Stimulated activated CD8-positive, alpha-beta memory T cell treated with anti-CD3 and anti-CD28 coated beads, Interleukin-15, amount 100 ng/mL, for 48 hours (primary cell): ENCODE measurements around the gene DVL2.
"Not testable (repeated sequence)": the region's sequence is repeated elsewhere in the genome, so short reads cannot be mapped to it uniquely, and the experiment has no call there.

ENCODE experiments used
- DNase-seq, 2 donors: peaks; one replicate each; pipeline ENCODE4 v3.0.0-alpha.2; 2020; ENCODE audit warnings: low read depth in 2 of 2

DVL2 gene

GRCh38 chr17:7256766-7257456, 22.6 kb upstream of the DVL2 start:
- no peak for DNase-seq

GRCh38 chr17:7254511-7254910, 20.2 kb upstream of the DVL2 start:
- DNase-seq = no peak

DNA sequence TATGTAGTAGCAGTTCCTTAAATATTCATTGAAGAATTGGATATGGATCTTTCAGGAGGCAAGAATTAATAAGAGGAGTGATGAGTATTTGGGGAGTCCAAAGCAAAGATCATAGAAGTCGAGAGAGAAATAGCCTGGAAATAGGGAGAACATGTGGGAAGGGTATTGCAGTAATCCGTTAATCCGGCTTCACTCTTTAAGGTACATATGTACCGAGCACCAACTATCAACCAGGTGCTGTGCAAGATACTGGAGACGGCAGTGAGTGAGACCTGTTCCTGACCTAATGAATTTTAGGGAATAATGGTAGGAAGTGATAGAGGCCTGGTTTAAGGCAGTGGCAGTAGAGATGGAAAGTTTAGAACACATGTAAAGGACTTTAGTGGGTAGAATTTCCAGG, 18.8 kb upstream of the DVL2 start:
- DNase-seq = no peak

GRCh38 chr17:7252176-7253043, 18.1 kb upstream of the DVL2 start, which contains the start of gene ELP5:
ELP5 (plus strand) TSS chr17:7252215; CDS start chr17:7252551, 336 bp downstream.
- peak; percentile 86 to 88 for DNase-seq

DNA sequence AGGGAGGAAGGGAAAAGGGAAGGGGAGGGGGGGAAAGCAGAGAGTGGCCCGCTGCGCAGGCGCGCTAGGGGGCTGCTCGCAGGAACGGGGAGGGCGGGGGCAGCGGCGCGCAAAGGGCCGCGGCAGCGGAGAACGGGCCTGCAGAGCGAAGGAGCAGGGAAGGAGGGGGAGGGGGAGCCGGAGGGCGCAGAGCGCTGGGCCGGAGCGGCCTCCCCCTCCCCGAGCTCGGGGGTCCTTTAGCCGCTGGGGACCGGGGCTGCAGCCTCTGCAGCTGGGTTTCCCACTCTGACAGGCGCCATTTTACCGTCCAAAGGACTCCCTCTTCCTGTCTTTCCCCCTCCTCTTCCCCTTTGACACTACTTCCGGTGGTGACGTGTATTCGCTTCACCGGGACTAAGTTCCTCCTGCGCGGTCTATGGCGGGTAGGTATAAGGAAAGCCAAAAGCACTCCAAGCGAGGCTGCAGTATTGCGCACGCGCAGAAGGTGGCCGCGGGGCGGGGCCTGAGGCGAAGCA, 17.4 kb upstream of the DVL2 start, which contains the start of gene CTDNEP1:
TSS of gene CTDNEP1 (minus strand) at position 74 of the 515 bp plus-strand sequence. CDS start 438 bp downstream, outside the sequence.
- peak; percentile 95 to 98 for DNase-seq

DNA sequence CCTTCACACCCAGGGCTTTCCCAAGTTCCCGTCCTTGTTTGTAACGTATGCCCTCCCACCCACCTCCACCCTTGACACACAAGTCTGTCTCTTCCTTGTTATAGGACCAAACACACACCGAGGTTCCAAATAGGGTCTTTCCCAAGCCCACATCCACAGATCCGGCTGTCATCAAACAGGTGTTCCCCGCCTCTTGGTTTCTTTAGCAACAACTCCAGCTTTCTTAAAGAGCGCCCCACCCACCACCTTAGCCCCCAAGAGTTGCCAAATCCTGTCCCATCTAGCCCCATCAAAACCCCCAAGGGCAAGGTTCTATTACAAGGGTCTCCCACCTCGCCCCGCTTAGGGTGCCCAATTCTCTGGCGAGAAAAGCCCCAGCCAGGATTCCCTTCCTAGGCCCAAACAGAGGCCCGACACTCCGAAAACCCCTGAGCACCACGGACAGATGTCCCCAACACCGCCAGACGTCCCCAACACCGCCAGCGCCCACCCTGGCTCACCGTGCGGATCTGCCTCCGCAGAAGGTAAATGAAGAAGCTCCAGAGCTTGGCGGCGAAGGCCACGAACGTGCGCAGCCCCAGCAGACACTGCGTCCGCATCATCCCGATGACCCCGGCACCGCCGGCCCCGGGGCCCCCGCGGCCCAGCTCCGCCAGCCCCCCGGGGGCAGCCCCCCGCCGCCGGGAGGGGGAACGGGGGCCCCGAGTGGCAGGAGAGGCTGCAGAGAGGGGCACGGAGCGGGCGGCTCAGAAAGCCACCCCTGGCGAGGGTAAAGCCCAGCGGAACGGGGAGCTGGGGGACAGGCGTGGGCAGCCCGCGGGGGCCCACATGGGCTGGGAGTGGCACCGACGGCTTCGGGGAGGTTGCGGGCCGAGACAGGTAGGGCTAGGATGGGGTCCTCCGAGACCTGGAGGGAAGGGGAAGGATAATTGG, 16.6 kb upstream of the DVL2 start:
- DNase-seq = no peak

DNA sequence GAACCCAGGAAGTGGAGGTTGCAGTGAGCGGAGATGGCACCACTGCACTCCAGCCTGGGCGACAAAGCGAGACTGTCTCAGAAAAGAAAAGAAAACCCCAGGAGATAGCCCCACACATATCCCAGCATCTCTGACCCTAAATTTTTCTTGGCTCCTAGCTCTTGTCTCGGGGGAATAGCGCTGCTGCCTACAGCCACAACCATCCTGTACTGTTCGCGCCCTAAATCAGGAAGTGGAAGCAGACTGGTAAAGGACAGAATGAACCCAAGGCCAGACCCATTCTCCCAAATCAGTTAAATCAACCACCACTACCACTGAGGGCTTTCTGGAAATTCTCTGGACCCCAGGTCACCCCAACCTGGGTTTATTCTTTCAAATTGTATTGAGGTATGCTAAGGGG, 15.5 kb upstream of the DVL2 start:
- DNase-seq = no peak

GRCh38 chr17:7249214-7249613, 14.9 kb upstream of the DVL2 start:
- DNase-seq = no peak

- no peak for DNase-seq
Observed at GRCh38 chr17:7248796-7249195, 14.5 kb upstream of the DVL2 start.

DNA sequence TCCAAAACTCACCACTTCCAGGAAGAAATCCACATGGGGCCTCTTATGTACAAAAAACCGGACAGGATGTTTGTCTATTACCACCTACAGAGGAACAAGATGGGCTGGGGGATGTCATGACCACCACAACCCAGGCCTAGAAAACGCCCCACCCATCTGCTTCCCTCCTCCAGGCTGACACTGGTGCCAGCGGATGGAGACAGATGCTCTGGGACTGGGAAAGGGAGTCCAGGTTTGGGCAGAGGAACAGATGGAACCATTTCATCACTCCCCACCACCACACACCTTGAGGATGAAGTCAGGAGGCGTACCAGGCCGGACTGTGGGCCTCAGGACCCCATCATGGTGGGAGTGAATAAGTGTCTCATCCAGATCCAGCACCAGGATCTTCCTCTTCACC, 12.5 kb upstream of the DVL2 start:
- DNase-seq = no peak

- DNase-seq = not testable (repeated sequence)
Observed at GRCh38 chr17:7243838-7244237, 9.5 kb upstream of the DVL2 start.

GRCh38 chr17:7243453-7243729, 9.1 kb upstream of the DVL2 start:
- no peak for DNase-seq

DNA sequence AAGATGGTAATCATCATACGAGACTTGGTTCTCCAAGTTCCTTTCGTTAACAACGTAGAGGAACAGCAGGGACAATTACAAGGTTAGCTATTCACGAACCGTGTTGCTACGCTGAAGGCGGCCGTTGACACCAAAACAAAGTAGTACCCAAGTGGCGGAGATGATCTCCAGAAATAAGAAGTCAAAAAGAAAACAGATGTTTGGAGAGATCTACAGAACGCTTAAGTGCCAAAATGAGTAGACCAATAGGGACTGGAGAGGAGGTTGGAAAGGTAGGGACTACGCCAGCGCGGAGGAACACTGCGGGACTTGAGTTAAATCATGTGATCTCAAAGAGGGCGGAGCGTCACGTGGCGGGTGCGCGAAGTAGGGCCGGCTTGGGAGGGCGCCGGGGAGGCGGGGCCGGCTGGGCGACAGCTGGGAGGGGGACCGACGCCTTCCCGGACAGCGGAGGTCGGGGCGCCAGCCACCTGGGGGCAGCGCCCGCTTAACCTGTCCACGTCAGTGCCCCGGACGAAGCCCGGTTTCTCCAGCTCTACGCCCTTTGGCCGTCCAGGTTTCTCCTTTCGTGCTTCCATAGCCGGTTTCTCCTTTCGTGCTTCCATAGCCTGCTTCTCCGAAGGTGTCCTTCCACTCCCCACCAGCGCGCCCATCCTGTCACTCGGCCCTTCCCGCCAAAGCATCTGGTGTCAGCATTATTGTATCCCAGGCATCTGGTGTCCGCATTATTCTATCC, 8.6 kb upstream of the DVL2 start:
- peak; percentile 83 to 84 for DNase-seq

GRCh38 chr17:7241783-7242716, 7.7 kb upstream of the DVL2 start, which contains the start of gene GABARAP:
GABARAP (minus strand) TSS chr17:7242449; CDS start chr17:7242330, 119 bp downstream.
- peak; percentile 81 to 83 for DNase-seq

GRCh38 chr17:7241090-7241733, 6.9 kb upstream of the DVL2 start:
- DNase-seq = no peak

DNA sequence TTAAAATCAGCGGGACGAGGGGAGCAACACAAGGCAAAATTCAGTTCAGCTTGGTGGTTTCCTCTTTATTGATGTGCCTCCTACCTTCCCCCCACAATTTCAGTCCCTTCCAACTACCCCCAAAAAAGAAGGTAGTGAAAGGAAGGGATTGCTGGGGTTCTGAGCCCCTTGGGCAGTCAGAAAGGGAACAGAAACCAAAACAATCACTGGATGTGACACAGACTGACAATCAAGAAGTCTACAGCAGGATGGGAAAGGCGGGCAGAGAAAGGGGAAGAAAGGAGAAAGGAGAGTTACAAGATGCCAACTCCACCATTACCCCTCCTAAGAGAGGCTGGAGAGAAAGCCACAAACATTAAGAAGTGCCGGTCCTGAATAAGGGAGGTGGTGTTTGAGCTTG, 6.1 kb upstream of the DVL2 start:
- DNase-seq = no peak

DNA sequence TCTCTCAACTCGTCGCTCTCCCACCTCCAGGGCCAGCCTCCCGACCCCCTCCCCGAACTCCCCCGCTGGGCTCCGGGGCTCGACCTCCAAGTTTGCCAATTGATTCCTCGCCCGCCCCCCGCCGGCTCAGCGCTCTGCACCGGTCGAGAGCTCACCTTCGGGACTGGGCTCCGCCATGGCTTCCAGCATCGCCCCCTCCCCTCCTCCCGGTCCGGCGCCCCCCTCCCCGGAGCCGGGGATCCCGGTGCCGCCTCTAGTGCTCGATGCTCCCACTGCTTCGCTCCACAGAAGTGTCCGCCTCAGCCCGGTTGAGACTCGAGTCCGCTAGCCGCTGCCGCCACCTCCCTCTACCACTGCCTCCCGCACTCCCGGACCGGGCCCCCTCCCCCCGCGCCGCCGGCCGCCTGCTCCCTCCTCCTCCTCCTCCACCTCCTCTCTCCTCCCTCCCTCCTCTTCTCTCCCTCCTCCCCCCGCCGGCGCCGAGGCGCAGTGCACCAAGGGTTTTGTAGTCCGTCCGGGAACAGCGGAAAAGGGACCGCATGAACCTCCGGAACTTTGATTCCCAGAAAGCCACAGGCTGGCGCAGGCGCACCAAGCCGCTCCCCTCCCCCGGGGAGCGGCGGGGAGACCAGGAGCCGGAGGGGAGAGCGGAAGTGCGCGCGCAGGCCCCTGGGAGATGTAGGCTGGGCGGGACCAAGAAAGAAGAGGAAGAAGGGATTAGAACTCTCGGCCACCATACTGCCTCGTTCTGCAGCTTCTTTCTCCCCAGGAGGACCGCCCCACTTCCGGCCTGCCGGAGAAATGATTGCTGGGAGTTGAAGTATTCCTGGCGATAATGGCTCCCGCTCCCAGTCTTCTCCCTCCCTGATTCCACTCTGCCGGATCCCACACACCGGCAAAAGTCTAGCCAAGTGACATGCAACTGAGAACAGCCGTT, 5.0 kb upstream of the DVL2 start, which contains the start of gene PHF23:
TSS of gene PHF23 (minus strand) at position 367 of the 937 bp plus-strand sequence. CDS start at position 189, 178 bp downstream.
- DNase-seq = peak; percentile 97 to 98
